H1 (cell line): ENCODE results near the gene GABRD. TPM values are rescaled to one million over a fixed set of nuclear protein-coding genes. Genes with fewer than 3 reads are reported as not detected.

ENCODE experiments used
- CTCF ChIA-PET: fragments of 300-600 bp; sonication (Branson Sonifier 250); formaldehyde crosslinking; loops from one replicate; lab custom pipeline; 2021; ENCODE audit not compliant: partially characterized antibody; lab: Charles Lee
- POLR2A ChIA-PET: fragments of 300-600 bp; sonication (Branson Sonifier 250); formaldehyde crosslinking; loops from one replicate; lab custom pipeline; 2021; ENCODE audit warnings: inconsistent platforms; ENCODE audit not compliant: partially characterized antibody; lab: Charles Lee
- DNase-seq, 2 experiments: peaks; one replicate each; pipeline versions ENCODE4 v3.0.0 to v3.0.0-alpha.2; 2010 to 2022; ENCODE audit warnings: low spot score in 2 of 2, low read depth in 1 of 2, mixed read lengths in 1 of 2
- FAIRE-seq: peaks from 2 replicates; lab custom pipeline; 2011; peaks lifted over from hg19 to GRCh38; lab: Jason Lieb, UNC
- H2AFZ ChIP-seq: 2 replicates; pipeline ENCODE4 v1.8.1; 2012; ENCODE audit warnings: low read length, inconsistent platforms
- H2AK5ac ChIP-seq: 2 replicates; pipeline ENCODE4 v1.6.1; 2013; ENCODE audit warnings: low read depth, low read length
- H2BK120ac ChIP-seq: replicated peaks from 2 replicates; pipeline ENCODE3; 2013; ENCODE audit warnings: low read depth, low read length, inconsistent platforms
- H2BK12ac ChIP-seq: 2 replicates; pipeline ENCODE4 v1.6.1; 2013; ENCODE audit warnings: low read depth, low read length
- H2BK15ac ChIP-seq: 2 replicates; pipeline ENCODE4 v1.6.1; 2013; ENCODE audit warnings: low read length
- H2BK20ac ChIP-seq: 2 replicates; pipeline ENCODE4 v1.6.1; 2013; ENCODE audit warnings: low read length
- H2BK5ac ChIP-seq: 2 replicates; pipeline ENCODE4 v1.6.1; 2013; ENCODE audit warnings: low read depth, low read length
- H3K14ac ChIP-seq: 2 replicates; pipeline ENCODE4 v1.6.1; 2013; ENCODE audit warnings: inconsistent platforms; ENCODE audit not compliant: insufficient read length
- H3K18ac ChIP-seq: 2 replicates; pipeline ENCODE4 v1.6.1; 2013; ENCODE audit warnings: low read length; ENCODE audit errors: extremely low read depth
- H3K23ac ChIP-seq: 2 replicates; pipeline ENCODE4 v1.6.1; 2013; ENCODE audit warnings: inconsistent platforms; ENCODE audit not compliant: insufficient read length
- H3K23me2 ChIP-seq: 2 replicates; pipeline ENCODE4 v1.6.1; 2013; ENCODE audit warnings: low read depth, low read length
- H3K27ac ChIP-seq: 2 replicates; pipeline ENCODE4 v1.6.1; 2011; ENCODE audit warnings: low read depth, low read length, inconsistent platforms
- H3K27me3 ChIP-seq, 4 experiments: replicated peaks in 1 of 4; 1 replicate in 1 of 4; 2 replicates in 3 of 4; pipeline versions ENCODE4 v1.6.1 to v1.8.1; 2011 to 2013; ENCODE audit warnings: low read length in 3 of 4, mild to moderate bottlenecking in 3 of 4, inconsistent platforms in 2 of 4, mixed read lengths in 2 of 4, moderate library complexity in 1 of 4; ENCODE audit not compliant: control insufficient read depth in 3 of 4, insufficient read depth in 3 of 4; ENCODE audit errors: extremely low read depth in 1 of 4
- H3K36me3 ChIP-seq, 4 experiments: 2 replicates each; pipeline versions ENCODE4 v1.6.1 to v1.8.1; 2011 to 2013; ENCODE audit warnings: mild to moderate bottlenecking in 4 of 4, low read length in 3 of 4, moderate library complexity in 2 of 4, control low read depth in 1 of 4, inconsistent platforms in 1 of 4; ENCODE audit not compliant: insufficient read depth in 4 of 4, control insufficient read depth in 2 of 4
- H3K4ac ChIP-seq: replicated peaks from 2 replicates; pipeline ENCODE3; 2013; ENCODE audit warnings: low read length, low read depth, mixed read lengths, inconsistent platforms; ENCODE audit not compliant: insufficient read length
- H3K4me1 ChIP-seq, 4 experiments: replicated peaks in 1 of 4; 1 replicate in 1 of 4; 2 replicates in 3 of 4; pipeline versions ENCODE4 v1.6.1 to v1.8.1; 2011 to 2013; ENCODE audit warnings: low read length in 3 of 4, inconsistent platforms in 2 of 4, mixed read lengths in 1 of 4; ENCODE audit not compliant: insufficient read depth in 4 of 4, control insufficient read depth in 3 of 4
- H3K4me2 ChIP-seq, 2 experiments: 2 replicates each; pipeline versions ENCODE4 v1.6.1 to v1.8.1; 2011 to 2013; ENCODE audit warnings: low read depth in 2 of 2, low read length in 2 of 2, control low read depth in 1 of 2, inconsistent platforms in 1 of 2, mild to moderate bottlenecking in 1 of 2; ENCODE audit not compliant: insufficient read depth in 1 of 2
- H3K4me3 ChIP-seq, 4 experiments: fragments of 200-600, 300-600 bp in 1 of 4; sonication (generic), shearing (Covaris generic), sonication (Bioruptor Twin) in 1 of 4; 2 replicates each; pipeline versions ENCODE4 v1.5.1 to v1.8.1; 2011 to 2016; ENCODE audit warnings: low read length in 4 of 4, low read depth in 3 of 4, control low read depth in 2 of 4, inconsistent platforms in 2 of 4, mild to moderate bottlenecking in 2 of 4, mixed read lengths in 1 of 4, moderate library complexity in 1 of 4; ENCODE audit not compliant: insufficient read depth in 2 of 4; ENCODE audit errors: extremely low read depth in 1 of 4
- H3K56ac ChIP-seq: replicated peaks from 2 replicates; pipeline ENCODE3; 2013; ENCODE audit warnings: low read depth, mild to moderate bottlenecking, mixed read lengths, low read length, inconsistent platforms; ENCODE audit not compliant: insufficient read length
- H3K79me1 ChIP-seq: 2 replicates; pipeline ENCODE4 v1.6.1; 2013; ENCODE audit warnings: low read depth, low read length, control low read depth
- H3K79me2 ChIP-seq, 2 experiments: 2 replicates each; pipeline versions ENCODE4 v1.6.1 to v1.8.1; 2012 to 2013; ENCODE audit warnings: low read length in 2 of 2, mild to moderate bottlenecking in 2 of 2, inconsistent platforms in 1 of 2; ENCODE audit not compliant: insufficient read depth in 2 of 2, control insufficient read depth in 1 of 2
- H3K9ac ChIP-seq, 4 experiments: replicated peaks in 1 of 4; 1 replicate in 1 of 4; 2 replicates in 3 of 4; pipeline versions ENCODE4 v1.6.1 to v1.8.1; 2011 to 2013; ENCODE audit warnings: low read depth in 3 of 4, low read length in 3 of 4, control low read depth in 2 of 4, mild to moderate bottlenecking in 2 of 4, moderate library complexity in 2 of 4, inconsistent platforms in 1 of 4; ENCODE audit errors: extremely low read depth in 1 of 4
- H3K9me3 ChIP-seq, 2 experiments: 2 replicates each; pipeline versions ENCODE4 v1.6.1 to v1.8.1; 2012 to 2013; ENCODE audit warnings: mild to moderate bottlenecking in 2 of 2, moderate library complexity in 2 of 2, control low read depth in 1 of 2, inconsistent platforms in 1 of 2, low read depth in 1 of 2, low read length in 1 of 2, mixed read lengths in 1 of 2; ENCODE audit not compliant: insufficient read depth in 2 of 2
- H4K20me1 ChIP-seq, 2 experiments: replicated peaks in 1 of 2; 2 replicates each; pipeline versions ENCODE3 to v1.8.1; 2011 to 2013; ENCODE audit warnings: inconsistent platforms in 2 of 2, low read length in 2 of 2, mild to moderate bottlenecking in 1 of 2; ENCODE audit not compliant: insufficient read depth in 2 of 2, control insufficient read depth in 1 of 2
- H4K5ac ChIP-seq: 2 replicates; pipeline ENCODE4 v1.6.1; 2013; ENCODE audit warnings: low read length, low read depth, mixed read lengths, inconsistent platforms; ENCODE audit not compliant: insufficient read length
- H4K8ac ChIP-seq: 2 replicates; pipeline ENCODE4 v1.8.0; 2013; ENCODE audit warnings: mild to moderate bottlenecking, moderate library complexity, low read length, inconsistent platforms; ENCODE audit not compliant: insufficient read depth; ENCODE audit errors: extremely low read depth
- H4K91ac ChIP-seq: replicated peaks from 2 replicates; pipeline ENCODE3; 2013; ENCODE audit warnings: low read length, mixed read lengths, inconsistent platforms; ENCODE audit not compliant: insufficient read length
- CTBP2 ChIP-seq: IDR thresholded peaks from 2 replicates; pipeline ENCODE4 v1.7.0; 2011; ENCODE audit warnings: borderline replicate concordance, mild to moderate bottlenecking, moderate library complexity, mixed read lengths, low read length; ENCODE audit not compliant: insufficient read depth, insufficient read length
- EGR1 ChIP-seq: IDR thresholded peaks from 2 replicates; pipeline ENCODE4 v1.6.1; 2011; ENCODE audit warnings: low read depth, low read length, borderline replicate concordance
- FOSL1 ChIP-seq: IDR thresholded peaks from 2 replicates; pipeline ENCODE4 v1.6.1; 2011; ENCODE audit warnings: mild to moderate bottlenecking, low read depth, low read length, moderate library complexity; ENCODE audit not compliant: insufficient read depth
- SIN3A ChIP-seq, 2 experiments: IDR thresholded peaks in 1 of 2; conservative IDR thresholded peaks in 1 of 2; 2 replicates each; pipeline ENCODE4 v1.6.1; 2011 to 2012; ENCODE audit warnings: low read length in 2 of 2, improper control_type of control experiment in 1 of 2, low read depth in 1 of 2, mild to moderate bottlenecking in 1 of 2
- TCF12 ChIP-seq: IDR thresholded peaks from 2 replicates; pipeline ENCODE4 v1.6.1; 2011; ENCODE audit warnings: low read depth, mild to moderate bottlenecking, low read length
- WGBS, 2 experiments: shearing (Covaris generic) in 1 of 2; methylation state at CpG; one replicate each; pipeline versions ENCODE4 v1.1.6 to v1.1.7; 2013 to 2015; ENCODE audit warnings: low lambda C conversion rate in 2 of 2, mixed read lengths in 2 of 2, inconsistent platforms in 1 of 2, low coverage in 1 of 2, missing lambda C conversion rate in 1 of 2; ENCODE audit not compliant: insufficient replicate concordance in 2 of 2, insufficient coverage in 1 of 2, insufficient read length in 1 of 2; ENCODE audit errors: extremely low coverage in 1 of 2, missing lambda C conversion rate in 1 of 2; 5-methylcytosine and 5-hydroxymethylcytosine counted together
- polyA plus RNA-seq, 7 experiments: library from polyadenylated mRNA; depleted of rRNA in 3 of 7; stranded (reverse) in 5 of 7; unstranded in 2 of 7; fragments of >200 nt in 5 of 7; fragments of 200-250 nt in 2 of 7; gene quantifications; 1 replicate in 5 of 7; 2 replicates in 1 of 7; 4 replicates in 1 of 7; pipeline versions ENCODE4 v1.2.1 to v1.2.3, GENCODE V29; 2011 to 2013; ENCODE audit warnings: missing spikeins in 2 of 7, mixed read lengths in 2 of 7
- total RNA-seq: library from RNA; stranded (reverse); fragmentation: NEBNext Ultra II Directional; extraction: Animal tissue kit (Norgen Biotek cat#: 25700); gene quantifications from 2 replicates; pipeline ENCODE4 v1.2.1, GENCODE V29; 2021
- TF ChIP-seq, protein P1 (sequence below), 3 experiments: IDR thresholded peaks; 1 replicate in 2 of 3; 2 replicates in 1 of 3; pipeline versions ENCODE4 v1.5.1 to v1.6.1; 2011; ENCODE audit warnings: low read length in 3 of 3, mild to moderate bottlenecking in 3 of 3, inconsistent platforms in 2 of 3, low read depth in 1 of 3, moderate library complexity in 1 of 3; ENCODE audit not compliant: insufficient read depth in 1 of 3; ENCODE audit errors: control extremely low read depth in 1 of 3

Gene GABRD
- total and polyA plus RNA-seq, 2 of the 8 experiments (the other 6 are each of a cell fraction or from before 2014, with no cell fraction given), result 1.8 to 3.0 TPM

DNA sequence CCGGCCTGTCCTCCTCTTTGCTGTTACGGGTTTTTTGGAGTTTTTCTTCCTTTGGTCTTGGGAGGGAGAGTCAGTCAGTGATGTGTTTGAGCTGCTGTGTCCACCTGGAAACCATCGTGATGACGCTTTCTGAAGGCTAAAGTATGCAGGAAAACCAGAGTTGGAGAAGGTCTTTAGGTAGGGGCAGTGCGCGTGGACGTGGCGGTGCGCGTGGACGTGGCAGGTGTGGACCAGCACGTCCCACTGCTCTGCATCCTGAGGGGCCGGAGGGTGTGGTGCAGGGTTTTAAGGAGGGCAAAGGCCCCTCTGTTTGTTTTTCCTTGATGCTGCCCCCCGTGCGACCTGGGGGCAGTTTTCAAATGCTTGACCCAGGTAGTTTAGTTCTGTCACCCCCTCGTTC is 61.0 kb downstream of the GABRD start:
- H4K5ac ChIP-seq, result no peak overlapping the region
- no peak overlapping the region for H2AK5ac ChIP-seq
- H3K27me3 ChIP-seq, result no peaks in the 10 kb centered on the region
- H3K23ac ChIP-seq, result no peak overlapping the region
- no peak overlapping the region for H2AFZ ChIP-seq
- H3K27ac ChIP-seq, result no peak overlapping the region
- H2BK5ac ChIP-seq, result no peak overlapping the region
- POLR2A ChIA-PET, result no interaction called here
- H3K4me3 ChIP-seq, result no peak overlapping the region
- peaks cover 9% of the 10 kb centered on the region; the same call in 1 of the 2 replicates for H3K79me1 ChIP-seq
- no peak overlapping the region for H4K91ac ChIP-seq
- 89% methylated on average over 16 of the region's 16 CpGs; no CpG with 5 or more reads in 1 of the 2 experiments for WGBS, 2 experiments
- H2BK12ac ChIP-seq, result no peak overlapping the region
- TF ChIP-seq EGR1 (peak; percentile 78; the same call in 1 of the 2 replicates), TCF12 (no peak), SIN3A (conservative IDR thresholded peaks at IDR 0.05 in 1 of 2, IDR thresholded peaks at IDR 0.05 in 1 of 2; ENCODE audit: low read depth in 1 of 2, low read length in 2 of 2) (no peak), CTBP2 (no peak), FOSL1 (0 out of 2 replicates have a peak, but pooled peaks have one; percentile 48)
- TF ChIP-seq, protein P1, sequence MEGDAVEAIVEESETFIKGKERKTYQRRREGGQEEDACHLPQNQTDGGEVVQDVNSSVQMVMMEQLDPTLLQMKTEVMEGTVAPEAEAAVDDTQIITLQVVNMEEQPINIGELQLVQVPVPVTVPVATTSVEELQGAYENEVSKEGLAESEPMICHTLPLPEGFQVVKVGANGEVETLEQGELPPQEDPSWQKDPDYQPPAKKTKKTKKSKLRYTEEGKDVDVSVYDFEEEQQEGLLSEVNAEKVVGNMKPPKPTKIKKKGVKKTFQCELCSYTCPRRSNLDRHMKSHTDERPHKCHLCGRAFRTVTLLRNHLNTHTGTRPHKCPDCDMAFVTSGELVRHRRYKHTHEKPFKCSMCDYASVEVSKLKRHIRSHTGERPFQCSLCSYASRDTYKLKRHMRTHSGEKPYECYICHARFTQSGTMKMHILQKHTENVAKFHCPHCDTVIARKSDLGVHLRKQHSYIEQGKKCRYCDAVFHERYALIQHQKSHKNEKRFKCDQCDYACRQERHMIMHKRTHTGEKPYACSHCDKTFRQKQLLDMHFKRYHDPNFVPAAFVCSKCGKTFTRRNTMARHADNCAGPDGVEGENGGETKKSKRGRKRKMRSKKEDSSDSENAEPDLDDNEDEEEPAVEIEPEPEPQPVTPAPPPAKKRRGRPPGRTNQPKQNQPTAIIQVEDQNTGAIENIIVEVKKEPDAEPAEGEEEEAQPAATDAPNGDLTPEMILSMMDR (IDR thresholded peaks at IDR 0.05; ENCODE audit: control extremely low read depth in 1 of 3, insufficient read depth in 1 of 3, low read depth in 1 of 3, low read length in 3 of 3), result no peak
- no peak overlapping the region for H2BK15ac ChIP-seq
- H3K14ac ChIP-seq, result no peak overlapping the region
- H3K9ac ChIP-seq, result no peak overlapping the region
- no peak overlapping the region for H3K18ac ChIP-seq
- H4K20me1 ChIP-seq, result peaks cover 0 to under 1% of the 10 kb centered on the region in 2 experiments
- CTCF ChIA-PET, result no interaction called here
- H3K23me2 ChIP-seq, result no peaks in the 10 kb centered on the region
- peaks cover 9 to 17% of the 10 kb centered on the region in 2 experiments for H3K9me3 ChIP-seq
- no peak overlapping the region for H2BK120ac ChIP-seq
- H3K79me2 ChIP-seq, result peaks cover 0 to 17% of the 10 kb centered on the region in 2 experiments; a peak in 1 of 4 replicates
- DNase-seq, result no peak
- no peak overlapping the region for H4K8ac ChIP-seq
- no peak overlapping the region for H3K4me2 ChIP-seq
- FAIRE-seq, result no peak
- no peak overlapping the region for H3K4ac ChIP-seq
- no peak overlapping the region for H2BK20ac ChIP-seq
- no peaks in the 10 kb centered on the region for H3K4me1 ChIP-seq
- H3K36me3 ChIP-seq, result peaks cover 0 to 2% (median 0%) of the 10 kb centered on the region in 4 experiments; a peak in 1 of 8 replicates
- no peak overlapping the region for H3K56ac ChIP-seq
